H1 (cell line): ENCODE results near the gene NOC2L. TPM values are rescaled to one million over a fixed set of nuclear protein-coding genes. Genes with fewer than 3 reads are reported as not detected.

Experiments used
- CTCF ChIA-PET: fragments of 300-600 bp; sonication (Branson Sonifier 250); formaldehyde crosslinking; loops from one replicate; lab custom pipeline; 2021; ENCODE audit not compliant: partially characterized antibody; lab: Charles Lee
- POLR2A ChIA-PET: fragments of 300-600 bp; sonication (Branson Sonifier 250); formaldehyde crosslinking; loops from one replicate; lab custom pipeline; 2021; ENCODE audit warnings: inconsistent platforms; ENCODE audit not compliant: partially characterized antibody; lab: Charles Lee
- DNase-seq, 2 experiments: peaks; one replicate each; pipeline versions ENCODE4 v3.0.0 to v3.0.0-alpha.2; 2010 to 2022; ENCODE audit warnings: low spot score in 2 of 2, low read depth in 1 of 2, mixed read lengths in 1 of 2
- FAIRE-seq: peaks from 2 replicates; lab custom pipeline; 2011; peaks lifted over from hg19 to GRCh38; lab: Jason Lieb, UNC
- H2AFZ ChIP-seq: 2 replicates; pipeline ENCODE4 v1.8.1; 2012; ENCODE audit warnings: low read length, inconsistent platforms
- H2AK5ac ChIP-seq: 2 replicates; pipeline ENCODE4 v1.6.1; 2013; ENCODE audit warnings: low read depth, low read length
- H2BK120ac ChIP-seq: replicated peaks from 2 replicates; pipeline ENCODE3; 2013; ENCODE audit warnings: low read depth, low read length, inconsistent platforms
- H2BK12ac ChIP-seq: 2 replicates; pipeline ENCODE4 v1.6.1; 2013; ENCODE audit warnings: low read depth, low read length
- H2BK15ac ChIP-seq: 2 replicates; pipeline ENCODE4 v1.6.1; 2013; ENCODE audit warnings: low read length
- H2BK20ac ChIP-seq: 2 replicates; pipeline ENCODE4 v1.6.1; 2013; ENCODE audit warnings: low read length
- H2BK5ac ChIP-seq: 2 replicates; pipeline ENCODE4 v1.6.1; 2013; ENCODE audit warnings: low read depth, low read length
- H3K14ac ChIP-seq: 2 replicates; pipeline ENCODE4 v1.6.1; 2013; ENCODE audit warnings: inconsistent platforms; ENCODE audit not compliant: insufficient read length
- H3K18ac ChIP-seq: 2 replicates; pipeline ENCODE4 v1.6.1; 2013; ENCODE audit warnings: low read length; ENCODE audit errors: extremely low read depth
- H3K23ac ChIP-seq: 2 replicates; pipeline ENCODE4 v1.6.1; 2013; ENCODE audit warnings: inconsistent platforms; ENCODE audit not compliant: insufficient read length
- H3K23me2 ChIP-seq: 2 replicates; pipeline ENCODE4 v1.6.1; 2013; ENCODE audit warnings: low read depth, low read length
- H3K27ac ChIP-seq: 2 replicates; pipeline ENCODE4 v1.6.1; 2011; ENCODE audit warnings: low read depth, low read length, inconsistent platforms
- H3K27me3 ChIP-seq, 4 experiments: replicated peaks in 1 of 4; 1 replicate in 1 of 4; 2 replicates in 3 of 4; pipeline versions ENCODE4 v1.6.1 to v1.8.1; 2011 to 2013; ENCODE audit warnings: low read length in 3 of 4, mild to moderate bottlenecking in 3 of 4, inconsistent platforms in 2 of 4, mixed read lengths in 2 of 4, moderate library complexity in 1 of 4; ENCODE audit not compliant: control insufficient read depth in 3 of 4, insufficient read depth in 3 of 4; ENCODE audit errors: extremely low read depth in 1 of 4
- H3K36me3 ChIP-seq, 4 experiments: 2 replicates each; pipeline versions ENCODE4 v1.6.1 to v1.8.1; 2011 to 2013; ENCODE audit warnings: mild to moderate bottlenecking in 4 of 4, low read length in 3 of 4, moderate library complexity in 2 of 4, control low read depth in 1 of 4, inconsistent platforms in 1 of 4; ENCODE audit not compliant: insufficient read depth in 4 of 4, control insufficient read depth in 2 of 4
- H3K4ac ChIP-seq: replicated peaks from 2 replicates; pipeline ENCODE3; 2013; ENCODE audit warnings: low read length, low read depth, mixed read lengths, inconsistent platforms; ENCODE audit not compliant: insufficient read length
- H3K4me1 ChIP-seq, 4 experiments: replicated peaks in 1 of 4; 1 replicate in 1 of 4; 2 replicates in 3 of 4; pipeline versions ENCODE4 v1.6.1 to v1.8.1; 2011 to 2013; ENCODE audit warnings: low read length in 3 of 4, inconsistent platforms in 2 of 4, mixed read lengths in 1 of 4; ENCODE audit not compliant: insufficient read depth in 4 of 4, control insufficient read depth in 3 of 4
- H3K4me2 ChIP-seq, 2 experiments: 2 replicates each; pipeline versions ENCODE4 v1.6.1 to v1.8.1; 2011 to 2013; ENCODE audit warnings: low read depth in 2 of 2, low read length in 2 of 2, control low read depth in 1 of 2, inconsistent platforms in 1 of 2, mild to moderate bottlenecking in 1 of 2; ENCODE audit not compliant: insufficient read depth in 1 of 2
- H3K4me3 ChIP-seq, 4 experiments: fragments of 200-600, 300-600 bp in 1 of 4; sonication (generic), shearing (Covaris generic), sonication (Bioruptor Twin) in 1 of 4; 2 replicates each; pipeline versions ENCODE4 v1.5.1 to v1.8.1; 2011 to 2016; ENCODE audit warnings: low read length in 4 of 4, low read depth in 3 of 4, control low read depth in 2 of 4, inconsistent platforms in 2 of 4, mild to moderate bottlenecking in 2 of 4, mixed read lengths in 1 of 4, moderate library complexity in 1 of 4; ENCODE audit not compliant: insufficient read depth in 2 of 4; ENCODE audit errors: extremely low read depth in 1 of 4
- H3K56ac ChIP-seq: replicated peaks from 2 replicates; pipeline ENCODE3; 2013; ENCODE audit warnings: low read depth, mild to moderate bottlenecking, mixed read lengths, low read length, inconsistent platforms; ENCODE audit not compliant: insufficient read length
- H3K79me1 ChIP-seq: 2 replicates; pipeline ENCODE4 v1.6.1; 2013; ENCODE audit warnings: low read depth, low read length, control low read depth
- H3K79me2 ChIP-seq, 2 experiments: 2 replicates each; pipeline versions ENCODE4 v1.6.1 to v1.8.1; 2012 to 2013; ENCODE audit warnings: low read length in 2 of 2, mild to moderate bottlenecking in 2 of 2, inconsistent platforms in 1 of 2; ENCODE audit not compliant: insufficient read depth in 2 of 2, control insufficient read depth in 1 of 2
- H3K9ac ChIP-seq, 4 experiments: replicated peaks in 1 of 4; 1 replicate in 1 of 4; 2 replicates in 3 of 4; pipeline versions ENCODE4 v1.6.1 to v1.8.1; 2011 to 2013; ENCODE audit warnings: low read depth in 3 of 4, low read length in 3 of 4, control low read depth in 2 of 4, mild to moderate bottlenecking in 2 of 4, moderate library complexity in 2 of 4, inconsistent platforms in 1 of 4; ENCODE audit errors: extremely low read depth in 1 of 4
- H3K9me3 ChIP-seq, 2 experiments: 2 replicates each; pipeline versions ENCODE4 v1.6.1 to v1.8.1; 2012 to 2013; ENCODE audit warnings: mild to moderate bottlenecking in 2 of 2, moderate library complexity in 2 of 2, control low read depth in 1 of 2, inconsistent platforms in 1 of 2, low read depth in 1 of 2, low read length in 1 of 2, mixed read lengths in 1 of 2; ENCODE audit not compliant: insufficient read depth in 2 of 2
- H4K20me1 ChIP-seq, 2 experiments: replicated peaks in 1 of 2; 2 replicates each; pipeline versions ENCODE3 to v1.8.1; 2011 to 2013; ENCODE audit warnings: inconsistent platforms in 2 of 2, low read length in 2 of 2, mild to moderate bottlenecking in 1 of 2; ENCODE audit not compliant: insufficient read depth in 2 of 2, control insufficient read depth in 1 of 2
- H4K5ac ChIP-seq: 2 replicates; pipeline ENCODE4 v1.6.1; 2013; ENCODE audit warnings: low read length, low read depth, mixed read lengths, inconsistent platforms; ENCODE audit not compliant: insufficient read length
- H4K8ac ChIP-seq: 2 replicates; pipeline ENCODE4 v1.8.0; 2013; ENCODE audit warnings: mild to moderate bottlenecking, moderate library complexity, low read length, inconsistent platforms; ENCODE audit not compliant: insufficient read depth; ENCODE audit errors: extremely low read depth
- H4K91ac ChIP-seq: replicated peaks from 2 replicates; pipeline ENCODE3; 2013; ENCODE audit warnings: low read length, mixed read lengths, inconsistent platforms; ENCODE audit not compliant: insufficient read length
- CEBPB ChIP-seq: IDR thresholded peaks from 2 replicates; pipeline ENCODE4 v1.6.1; 2012; ENCODE audit warnings: low read depth, low read length
- FOSL1 ChIP-seq: IDR thresholded peaks from 2 replicates; pipeline ENCODE4 v1.6.1; 2011; ENCODE audit warnings: mild to moderate bottlenecking, low read depth, low read length, moderate library complexity; ENCODE audit not compliant: insufficient read depth
- NRF1 ChIP-seq: IDR thresholded peaks from 2 replicates; pipeline ENCODE4 v1.6.1; 2011; ENCODE audit warnings: mild to moderate bottlenecking, low read depth, low read length, improper control_type of control experiment
- RFX5 ChIP-seq: IDR thresholded peaks from 2 replicates; pipeline ENCODE4 v1.6.1; 2011; ENCODE audit warnings: low read depth, low read length, improper control_type of control experiment, borderline replicate concordance
- SIRT6 ChIP-seq: IDR thresholded peaks from one replicate; pipeline ENCODE4 v1.7.1; 2012; ENCODE audit warnings: low read length, inconsistent platforms
- TAF7 ChIP-seq: optimal IDR thresholded peaks from 2 replicates; pipeline ENCODE3; 2011; ENCODE audit warnings: low read depth, mild to moderate bottlenecking, inconsistent platforms, low read length, moderate library complexity, borderline replicate concordance
- USF2 ChIP-seq: IDR thresholded peaks from 2 replicates; pipeline ENCODE4 v1.6.1; 2011; ENCODE audit warnings: low read length, improper control_type of control experiment
- WGBS, 2 experiments: shearing (Covaris generic) in 1 of 2; methylation state at CpG; one replicate each; pipeline versions ENCODE4 v1.1.6 to v1.1.7; 2013 to 2015; ENCODE audit warnings: low lambda C conversion rate in 2 of 2, mixed read lengths in 2 of 2, inconsistent platforms in 1 of 2, low coverage in 1 of 2, missing lambda C conversion rate in 1 of 2; ENCODE audit not compliant: insufficient replicate concordance in 2 of 2, insufficient coverage in 1 of 2, insufficient read length in 1 of 2; ENCODE audit errors: extremely low coverage in 1 of 2, missing lambda C conversion rate in 1 of 2; 5-methylcytosine and 5-hydroxymethylcytosine counted together
- polyA plus RNA-seq, 7 experiments: library from polyadenylated mRNA; depleted of rRNA in 3 of 7; stranded (reverse) in 5 of 7; unstranded in 2 of 7; fragments of >200 nt in 5 of 7; fragments of 200-250 nt in 2 of 7; gene quantifications; 1 replicate in 5 of 7; 2 replicates in 1 of 7; 4 replicates in 1 of 7; pipeline versions ENCODE4 v1.2.1 to v1.2.3, GENCODE V29; 2011 to 2013; ENCODE audit warnings: missing spikeins in 2 of 7, mixed read lengths in 2 of 7
- total RNA-seq: library from RNA; stranded (reverse); fragmentation: NEBNext Ultra II Directional; extraction: Animal tissue kit (Norgen Biotek cat#: 25700); gene quantifications from 2 replicates; pipeline ENCODE4 v1.2.1, GENCODE V29; 2021

Gene NOC2L
- total and polyA plus RNA-seq, 2 of the 8 experiments (the other 6 are each of a cell fraction or from before 2014, with no cell fraction given) = 74.7 to 130 TPM

- peak in 1 of 2 experiments; percentile 41 for DNase-seq
- TF ChIP-seq RFX5 (no peak), TAF7 (no peak), FOSL1 (no peak), SIRT6 (no peak), CEBPB (no peak), NRF1 (no peak), USF2 (no peak)
- TF ChIP-seq, all 59 proteins: peak for 0
Measured at GRCh38 chr1:913491-914130, 45.4 kb downstream of the NOC2L start.

More at GRCh38 chr1:913491-914130, 45.4 kb downstream of the NOC2L start:
- H3K9me3 ChIP-seq = no peaks in the 10 kb centered on the region; a peak in 1 of 4 replicates
- no peaks in the 10 kb centered on the region for H3K23me2 ChIP-seq
- 83% methylated on average over 14 of the region's 16 CpGs; no CpG with 5 or more reads in 1 of the 2 experiments for WGBS, 2 experiments
- H3K79me1 ChIP-seq = no peaks in the 10 kb centered on the region
- H3K4me1 ChIP-seq = no peaks in the 10 kb centered on the region
- no peak overlapping the region for H4K5ac ChIP-seq
- H4K20me1 ChIP-seq = peaks cover 3 to 9% of the 10 kb centered on the region in 2 experiments
- H3K36me3 ChIP-seq = no peaks in the 10 kb centered on the region
- H3K23ac ChIP-seq = no peak overlapping the region
- H2BK120ac ChIP-seq = no peak overlapping the region
- no peaks in the 10 kb centered on the region for H3K79me2 ChIP-seq
- H2BK20ac ChIP-seq = no peak overlapping the region
- no peak overlapping the region for H2AK5ac ChIP-seq
- no peak overlapping the region for H2BK15ac ChIP-seq
- no peak overlapping the region for H3K4me2 ChIP-seq
- no peak overlapping the region for H3K4me3 ChIP-seq
- H3K27ac ChIP-seq = no peak overlapping the region
- ChIA-PET POLR2A (interaction anchor here (1.4 kb wide), 1 partner anchor 14 kb away, joined by 3 read pairs; no protein-coding TSS in a partner anchor), CTCF (interaction anchor here (1.2 to 2.0 kb wide), 4 partner anchors 8 to 16 kb away, joined by 4 to 18 read pairs (median 4); partner anchors contain the start of gene SAMD11)
- 0 out of 2 replicates have a peak overlapping the region, but pooled peaks have one; percentile 9 for H2BK12ac ChIP-seq
- no peak overlapping the region for H3K9ac ChIP-seq
- peaks cover 2 to 76% (median 50%) of the 10 kb centered on the region in 4 experiments for H3K27me3 ChIP-seq
- no peak overlapping the region for H2BK5ac ChIP-seq
- no peak for FAIRE-seq
- H3K4ac ChIP-seq = no peak overlapping the region
- H3K14ac ChIP-seq = no peak overlapping the region
- H4K8ac ChIP-seq = no peak overlapping the region
- H4K91ac ChIP-seq = no peak overlapping the region
- H2AFZ ChIP-seq = no peak overlapping the region
- no peak overlapping the region for H3K56ac ChIP-seq
- H3K18ac ChIP-seq = no peak overlapping the region
